Panc1 (cell line): ENCODE measurements around the gene REX1BD.

ENCODE experiments used
- POLR2AphosphoS5 ChIP-seq: IDR thresholded peaks from 2 replicates; pipeline ENCODE4 v1.6.1; 2012; ENCODE audit warnings: mild to moderate bottlenecking, low read depth, low read length, moderate library complexity
- SIN3A ChIP-seq: IDR thresholded peaks from 2 replicates; pipeline ENCODE4 v1.6.1; 2012; ENCODE audit warnings: low read depth, mild to moderate bottlenecking, low read length, moderate library complexity, borderline replicate concordance; ENCODE audit not compliant: insufficient read depth
- TCF7L2 ChIP-seq: IDR thresholded peaks from 2 replicates; pipeline ENCODE4 v1.6.1; 2011; ENCODE audit warnings: mild to moderate bottlenecking, low read depth, low read length, inconsistent platforms
- TF ChIP-seq, protein P1 (sequence below): fragments of 450-650 bp; IDR thresholded peaks from 2 replicates; pipeline ENCODE4 v1.5.1; 2017; ENCODE audit warnings: mild to moderate bottlenecking
- TF ChIP-seq, protein P2 (sequence below), 2 experiments: IDR thresholded peaks; 2 replicates each; pipeline ENCODE4 v1.6.1; 2011 to 2012; ENCODE audit warnings: low read depth in 2 of 2, control low read depth in 1 of 2, low read length in 1 of 2, mild to moderate bottlenecking in 1 of 2, moderate library complexity in 1 of 2; ENCODE audit not compliant: insufficient read depth in 1 of 2

DNA sequence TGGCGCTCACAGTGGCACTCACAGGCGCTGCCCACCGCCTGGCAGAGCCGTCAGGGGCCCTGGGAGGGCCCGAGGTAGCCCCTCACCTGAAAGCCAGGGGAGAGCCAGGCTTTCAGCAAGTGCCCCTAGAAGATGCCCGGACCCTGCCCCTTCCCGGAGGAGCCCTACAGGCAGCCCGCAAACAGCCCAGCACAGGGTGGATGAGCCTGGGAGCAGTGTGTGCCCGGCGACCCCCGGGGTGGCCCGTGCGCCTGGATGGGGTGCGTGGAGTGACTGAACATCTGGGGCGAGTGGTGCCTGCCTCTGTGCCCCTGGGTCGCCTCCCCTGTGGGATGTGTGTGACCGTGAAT is 16.6 kb downstream of the REX1BD start:
- TF ChIP-seq, protein P1, sequence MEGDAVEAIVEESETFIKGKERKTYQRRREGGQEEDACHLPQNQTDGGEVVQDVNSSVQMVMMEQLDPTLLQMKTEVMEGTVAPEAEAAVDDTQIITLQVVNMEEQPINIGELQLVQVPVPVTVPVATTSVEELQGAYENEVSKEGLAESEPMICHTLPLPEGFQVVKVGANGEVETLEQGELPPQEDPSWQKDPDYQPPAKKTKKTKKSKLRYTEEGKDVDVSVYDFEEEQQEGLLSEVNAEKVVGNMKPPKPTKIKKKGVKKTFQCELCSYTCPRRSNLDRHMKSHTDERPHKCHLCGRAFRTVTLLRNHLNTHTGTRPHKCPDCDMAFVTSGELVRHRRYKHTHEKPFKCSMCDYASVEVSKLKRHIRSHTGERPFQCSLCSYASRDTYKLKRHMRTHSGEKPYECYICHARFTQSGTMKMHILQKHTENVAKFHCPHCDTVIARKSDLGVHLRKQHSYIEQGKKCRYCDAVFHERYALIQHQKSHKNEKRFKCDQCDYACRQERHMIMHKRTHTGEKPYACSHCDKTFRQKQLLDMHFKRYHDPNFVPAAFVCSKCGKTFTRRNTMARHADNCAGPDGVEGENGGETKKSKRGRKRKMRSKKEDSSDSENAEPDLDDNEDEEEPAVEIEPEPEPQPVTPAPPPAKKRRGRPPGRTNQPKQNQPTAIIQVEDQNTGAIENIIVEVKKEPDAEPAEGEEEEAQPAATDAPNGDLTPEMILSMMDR = no peak
- TF ChIP-seq POLR2AphosphoS5 = no peak
- TF ChIP-seq, protein P2, sequence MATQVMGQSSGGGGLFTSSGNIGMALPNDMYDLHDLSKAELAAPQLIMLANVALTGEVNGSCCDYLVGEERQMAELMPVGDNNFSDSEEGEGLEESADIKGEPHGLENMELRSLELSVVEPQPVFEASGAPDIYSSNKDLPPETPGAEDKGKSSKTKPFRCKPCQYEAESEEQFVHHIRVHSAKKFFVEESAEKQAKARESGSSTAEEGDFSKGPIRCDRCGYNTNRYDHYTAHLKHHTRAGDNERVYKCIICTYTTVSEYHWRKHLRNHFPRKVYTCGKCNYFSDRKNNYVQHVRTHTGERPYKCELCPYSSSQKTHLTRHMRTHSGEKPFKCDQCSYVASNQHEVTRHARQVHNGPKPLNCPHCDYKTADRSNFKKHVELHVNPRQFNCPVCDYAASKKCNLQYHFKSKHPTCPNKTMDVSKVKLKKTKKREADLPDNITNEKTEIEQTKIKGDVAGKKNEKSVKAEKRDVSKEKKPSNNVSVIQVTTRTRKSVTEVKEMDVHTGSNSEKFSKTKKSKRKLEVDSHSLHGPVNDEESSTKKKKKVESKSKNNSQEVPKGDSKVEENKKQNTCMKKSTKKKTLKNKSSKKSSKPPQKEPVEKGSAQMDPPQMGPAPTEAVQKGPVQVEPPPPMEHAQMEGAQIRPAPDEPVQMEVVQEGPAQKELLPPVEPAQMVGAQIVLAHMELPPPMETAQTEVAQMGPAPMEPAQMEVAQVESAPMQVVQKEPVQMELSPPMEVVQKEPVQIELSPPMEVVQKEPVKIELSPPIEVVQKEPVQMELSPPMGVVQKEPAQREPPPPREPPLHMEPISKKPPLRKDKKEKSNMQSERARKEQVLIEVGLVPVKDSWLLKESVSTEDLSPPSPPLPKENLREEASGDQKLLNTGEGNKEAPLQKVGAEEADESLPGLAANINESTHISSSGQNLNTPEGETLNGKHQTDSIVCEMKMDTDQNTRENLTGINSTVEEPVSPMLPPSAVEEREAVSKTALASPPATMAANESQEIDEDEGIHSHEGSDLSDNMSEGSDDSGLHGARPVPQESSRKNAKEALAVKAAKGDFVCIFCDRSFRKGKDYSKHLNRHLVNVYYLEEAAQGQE (IDR thresholded peaks at IDR 0.05; ENCODE audit: insufficient read depth in 1 of 2, low read depth in 2 of 2, low read length in 1 of 2) = no peak
- no peak for TF ChIP-seq SIN3A
- TF ChIP-seq TCF7L2 = no peak
